Stimulated activated CD8-positive, alpha-beta memory T cell treated with anti-CD3 and anti-CD28 coated beads, Interleukin-15, amount 100 ng/mL, for 1 hour (primary cell): ENCODE measurements around the gene KLC3.
"Not testable (repeated sequence)": the region's sequence is repeated elsewhere in the genome, so short reads cannot be mapped to it uniquely, and the experiment has no call there.

Experiments
- DNase-seq: peaks from one replicate; pipeline ENCODE4 v3.0.0-alpha.2; 2020; ENCODE audit warnings: low read depth

KLC3 gene

DNA sequence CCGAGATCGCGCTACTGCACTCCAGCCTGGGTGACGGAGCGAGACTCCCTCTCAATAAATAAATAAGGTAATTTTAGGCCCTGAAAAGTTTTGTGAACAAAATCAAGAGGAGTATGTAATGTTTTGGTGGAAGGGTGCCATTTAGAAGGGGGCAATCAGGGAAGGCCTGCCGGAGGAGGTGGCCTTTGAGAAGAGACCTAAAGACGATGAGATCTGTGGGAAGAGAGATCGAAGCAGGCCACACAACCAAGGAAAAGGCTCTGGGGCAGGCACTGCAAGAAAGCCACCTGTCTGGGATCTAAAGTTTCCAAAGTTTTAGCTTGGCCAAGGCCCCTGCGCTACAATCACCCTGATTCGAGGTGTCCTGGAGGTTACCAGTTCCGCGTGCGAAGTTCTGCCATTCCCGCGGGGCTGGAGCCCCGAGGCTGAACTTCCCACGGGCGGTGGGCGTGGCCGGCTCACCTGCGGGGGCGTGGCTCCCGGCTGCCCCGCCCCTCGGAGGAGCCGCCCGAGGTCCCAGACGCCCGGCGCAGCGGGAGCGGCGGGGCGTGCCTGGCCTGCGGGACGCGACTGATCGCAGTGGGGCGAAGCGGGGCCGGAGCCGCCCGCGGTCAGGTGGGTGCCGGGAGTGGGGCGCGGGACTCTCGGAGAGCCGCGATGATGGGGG lies at the start of gene KLC3:
KLC3 (plus strand) TSS at position 519 of the 667 bp plus-strand sequence. CDS start 4,792 bp downstream, outside the sequence.
- DNase-seq = no peak

DNA sequence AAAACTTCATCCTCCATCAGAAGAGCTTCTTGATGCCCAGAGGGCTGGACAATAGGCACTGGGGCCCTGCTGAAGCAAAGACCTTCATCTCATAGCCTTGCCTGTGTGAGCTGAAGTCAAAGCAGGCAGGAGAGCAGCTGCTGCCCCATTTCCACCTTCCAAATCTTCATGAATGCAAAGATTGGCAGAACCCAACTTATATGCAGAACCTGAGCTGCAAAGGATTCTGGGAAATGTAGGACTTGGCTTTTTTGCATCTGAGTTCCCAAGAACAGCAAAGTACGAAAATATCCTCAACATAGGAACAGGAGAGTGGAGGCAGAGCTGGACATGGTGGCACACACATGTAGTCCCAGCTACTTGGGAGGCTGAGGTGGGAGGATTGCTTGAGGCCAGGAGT lies 48.7 kb upstream of the KLC3 start:
- no peak for DNase-seq

DNA sequence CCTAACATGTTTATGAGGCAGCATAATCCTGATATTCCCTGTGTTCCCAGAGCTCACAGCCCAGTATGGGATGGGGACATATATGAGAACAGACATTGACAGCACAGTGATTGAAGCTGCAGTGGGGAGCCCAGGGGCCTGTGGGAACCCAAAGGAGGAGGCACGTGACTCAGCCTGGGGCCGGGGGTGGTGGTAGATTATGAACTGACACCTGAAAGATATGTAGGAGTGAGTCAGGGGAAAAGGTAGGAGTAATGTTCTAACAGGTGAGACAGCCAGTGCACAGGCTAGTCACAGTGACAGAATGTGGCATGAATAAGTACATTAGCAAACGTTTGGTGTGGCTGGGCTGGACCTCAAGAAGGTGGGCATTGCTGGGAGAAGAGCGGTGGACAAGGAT lies 46.9 kb upstream of the KLC3 start:
- DNase-seq = no peak

DNA sequence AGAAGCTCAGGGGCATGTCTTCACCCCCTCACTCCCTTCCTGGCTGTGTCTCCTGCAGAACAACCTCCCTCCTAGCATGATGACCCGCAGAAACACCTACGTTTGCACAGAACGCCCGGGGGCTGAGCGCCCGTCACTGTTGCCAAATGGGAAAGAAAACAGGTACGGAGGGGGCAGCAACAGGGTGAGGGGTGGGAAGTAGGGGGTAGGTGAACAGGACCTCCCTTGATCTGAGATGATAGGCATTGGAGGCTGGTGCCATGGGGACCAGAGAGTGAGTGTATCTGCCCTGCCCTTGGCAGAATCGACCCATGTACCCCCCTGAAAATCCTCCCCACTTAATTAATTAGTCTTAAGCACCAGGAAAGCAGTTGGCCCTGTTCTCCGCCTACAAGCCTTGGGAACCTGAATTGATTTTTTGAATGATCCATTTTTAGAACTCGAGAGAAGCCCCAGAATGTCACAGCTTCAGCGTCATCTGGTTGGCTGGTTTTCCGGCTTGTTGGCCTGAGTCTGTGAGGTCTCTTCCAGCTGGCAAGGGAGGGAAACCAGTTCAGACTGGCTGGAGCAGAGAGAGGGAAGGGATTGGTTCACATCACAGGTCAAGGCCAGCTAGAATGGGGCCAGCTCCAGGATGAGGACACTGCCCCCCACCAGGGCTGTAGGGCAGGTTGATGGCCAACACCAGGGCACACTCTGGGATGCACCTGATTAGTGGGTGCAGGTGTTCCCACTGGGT lies 46.1 kb upstream of the KLC3 start:
- DNase-seq = no peak

DNA sequence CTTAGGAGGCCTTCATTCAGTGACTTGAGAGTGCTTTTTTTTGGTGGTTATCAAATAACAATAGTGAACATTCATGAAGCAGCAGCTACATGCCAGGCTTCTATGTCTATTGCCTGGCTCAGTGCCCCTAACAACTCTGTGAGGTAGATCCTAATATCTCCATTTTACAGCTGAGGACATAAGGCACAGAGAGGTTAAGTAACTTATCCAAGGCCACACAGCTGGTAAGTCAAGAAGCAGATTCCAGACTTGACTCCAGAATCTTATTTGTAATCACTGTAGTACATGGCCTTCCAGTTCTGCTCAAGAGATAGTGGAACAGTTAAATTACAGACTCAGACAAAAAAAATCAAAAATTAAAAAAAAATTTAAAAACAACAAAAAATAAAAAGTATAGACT lies 44.7 kb upstream of the KLC3 start:
- no peak for DNase-seq

DNA sequence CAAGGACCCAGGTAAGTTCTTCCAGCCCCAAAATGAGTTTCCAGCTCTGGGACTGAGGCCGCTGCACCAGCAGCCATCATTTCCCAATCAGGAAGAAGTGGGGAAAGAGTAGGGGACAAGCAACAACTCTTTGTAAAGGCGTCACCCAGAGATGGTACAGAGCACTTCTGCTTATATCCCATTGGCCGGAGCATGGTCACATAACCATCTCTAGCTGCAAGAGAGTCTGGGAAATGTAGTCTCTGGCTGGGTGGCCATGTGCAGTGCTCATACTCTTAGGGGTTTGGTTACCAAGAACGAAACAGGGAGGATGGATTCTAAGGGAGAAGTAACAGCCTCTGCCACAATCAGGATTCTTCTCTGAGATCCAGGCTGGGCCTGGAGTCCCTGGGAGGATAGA lies 44.2 kb upstream of the KLC3 start:
- DNase-seq = no peak

DNA sequence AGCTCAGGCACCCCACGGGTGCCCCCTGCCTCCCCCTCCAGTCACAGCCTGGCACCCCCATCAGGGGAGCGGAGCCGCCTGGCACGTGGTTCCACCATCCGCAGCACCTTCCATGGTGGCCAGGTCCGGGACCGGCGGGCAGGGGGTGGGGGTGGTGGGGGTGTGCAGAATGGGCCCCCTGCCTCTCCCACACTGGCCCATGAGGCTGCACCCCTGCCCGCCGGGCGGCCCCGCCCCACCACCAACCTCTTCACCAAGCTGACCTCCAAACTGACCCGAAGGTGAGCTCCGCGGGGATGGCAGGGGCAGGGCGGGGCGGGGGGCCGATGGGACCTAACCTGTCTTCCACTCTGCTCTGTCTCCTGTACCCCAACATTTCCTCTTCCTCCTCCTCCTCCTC lies 42.9 kb upstream of the KLC3 start:
- DNase-seq = no peak

DNA sequence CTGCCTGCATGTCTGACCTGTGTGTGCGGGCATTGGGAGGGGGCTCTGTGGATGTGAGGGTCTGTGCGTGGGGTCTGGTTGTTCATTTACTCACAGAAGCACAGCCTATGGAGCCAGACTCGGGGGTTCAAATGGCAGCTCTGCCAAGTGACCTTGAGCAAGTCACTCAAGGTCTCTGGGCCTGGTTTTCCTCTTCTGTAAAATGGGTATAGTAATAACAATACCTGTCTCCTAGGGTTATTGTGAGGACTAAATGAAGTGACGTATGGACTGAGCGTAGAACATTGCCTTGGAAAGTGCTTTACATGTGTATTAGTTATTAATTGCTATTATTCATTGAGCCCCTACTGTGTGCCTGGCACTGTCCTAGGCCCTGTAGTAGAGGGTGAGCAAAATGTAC lies 42.3 kb upstream of the KLC3 start:
- no peak for DNase-seq

DNA sequence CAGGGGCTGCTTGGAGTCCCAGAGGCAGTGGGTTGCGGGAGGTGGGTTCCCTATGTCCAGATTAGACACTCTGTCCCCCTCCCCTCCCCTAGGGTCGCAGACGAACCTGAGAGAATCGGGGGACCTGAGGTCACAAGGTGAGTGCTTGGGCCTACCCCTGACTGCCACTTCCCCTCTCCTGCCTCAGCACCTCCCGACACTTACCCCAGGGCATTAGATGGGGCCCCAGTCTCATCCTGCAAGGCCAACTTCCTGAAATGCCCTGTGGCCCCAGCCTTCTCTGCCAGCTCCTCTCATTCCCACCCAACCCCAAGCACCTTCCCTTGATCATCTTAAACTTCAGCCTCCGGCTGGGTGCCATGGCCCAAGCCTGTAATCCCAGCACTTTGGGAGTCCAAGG lies 40.8 kb upstream of the KLC3 start:
- DNase-seq = no peak

DNA sequence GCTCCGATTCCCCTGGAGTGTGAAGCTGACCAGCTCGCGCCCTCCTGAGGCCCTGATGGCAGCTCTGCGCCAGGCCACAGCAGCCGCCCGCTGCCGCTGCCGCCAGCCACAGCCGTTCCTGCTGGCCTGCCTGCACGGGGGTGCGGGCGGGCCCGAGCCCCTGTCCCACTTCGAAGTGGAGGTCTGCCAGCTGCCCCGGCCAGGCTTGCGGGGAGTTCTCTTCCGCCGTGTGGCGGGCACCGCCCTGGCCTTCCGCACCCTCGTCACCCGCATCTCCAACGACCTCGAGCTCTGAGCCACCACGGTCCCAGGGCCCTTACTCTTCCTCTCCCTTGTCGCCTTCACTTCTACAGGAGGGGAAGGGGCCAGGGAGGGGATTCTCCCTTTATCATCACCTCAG lies 38.1 kb upstream of the KLC3 start:
- DNase-seq = no peak

DNA sequence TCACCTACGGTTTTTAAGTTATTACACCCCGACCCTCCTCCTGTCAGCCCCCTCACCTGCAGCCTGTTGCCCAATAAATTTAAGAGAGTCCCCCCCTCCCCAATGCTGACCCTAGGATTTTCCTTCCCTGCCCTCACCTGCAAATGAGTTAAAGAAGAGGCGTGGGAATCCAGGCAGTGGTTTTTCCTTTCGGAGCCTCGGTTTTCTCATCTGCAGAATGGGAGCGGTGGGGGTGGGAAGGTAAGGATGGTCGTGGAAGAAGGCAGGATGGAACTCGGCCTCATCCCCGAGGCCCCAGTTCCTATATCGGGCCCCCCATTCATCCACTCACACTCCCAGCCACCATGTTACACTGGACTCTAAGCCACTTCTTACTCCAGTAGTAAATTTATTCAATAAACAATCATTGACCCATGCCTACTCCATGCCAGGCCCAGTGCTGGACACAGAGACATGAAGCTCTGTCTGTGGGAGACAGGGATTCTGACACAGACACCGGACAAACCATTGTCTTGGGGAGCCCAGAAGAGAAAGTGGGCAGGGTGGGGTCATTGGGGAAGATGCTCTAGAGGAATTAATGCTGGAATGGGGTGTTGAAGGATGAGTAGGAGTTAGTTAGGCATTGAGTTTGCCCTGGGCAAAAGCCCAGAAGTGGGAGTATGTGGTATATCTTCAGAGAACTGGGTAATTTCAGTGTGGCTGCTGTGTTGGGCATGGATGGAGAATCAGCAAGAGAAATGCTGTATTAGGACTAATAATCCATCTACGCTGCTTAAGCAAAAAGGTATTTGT lies 37.1 kb upstream of the KLC3 start:
- no peak for DNase-seq

DNA sequence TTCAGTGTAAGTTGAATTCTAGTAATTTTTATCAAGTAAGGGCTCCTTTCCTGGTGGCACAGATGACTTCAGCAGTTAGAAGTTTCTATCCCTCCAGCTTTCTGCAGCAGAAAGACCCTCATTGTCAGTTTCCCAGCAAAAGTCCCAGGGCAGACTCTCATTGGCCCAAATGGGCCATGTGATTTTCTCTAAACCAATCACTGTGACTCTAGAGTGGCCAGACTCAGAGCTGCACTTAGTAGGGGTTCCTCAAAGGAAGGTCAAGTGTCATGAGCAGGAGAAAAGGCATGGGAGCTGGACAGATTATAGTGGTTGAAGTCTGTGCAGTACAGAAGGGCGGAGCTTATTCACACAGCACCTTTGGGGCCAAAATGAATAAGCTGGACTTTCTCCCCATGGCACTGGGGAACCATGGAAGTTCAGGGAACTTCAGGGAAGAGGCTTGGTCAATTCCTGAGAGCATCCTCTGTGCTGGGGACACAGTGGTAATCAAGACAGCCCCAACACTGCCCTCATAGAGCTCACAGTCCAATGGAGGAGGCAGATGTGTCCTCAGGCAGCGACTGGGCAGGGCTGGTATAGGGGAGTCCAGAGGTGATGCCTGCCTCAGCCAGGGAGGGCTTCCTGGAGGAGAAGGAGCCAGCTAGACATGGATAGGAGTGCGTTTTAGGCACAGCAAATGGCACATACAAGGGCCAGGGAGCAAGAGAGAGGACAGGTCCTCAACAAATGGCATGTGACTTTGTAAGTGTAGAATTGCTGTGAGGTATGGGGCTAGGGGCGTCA lies 36.2 kb upstream of the KLC3 start:
- DNase-seq = no peak

DNA sequence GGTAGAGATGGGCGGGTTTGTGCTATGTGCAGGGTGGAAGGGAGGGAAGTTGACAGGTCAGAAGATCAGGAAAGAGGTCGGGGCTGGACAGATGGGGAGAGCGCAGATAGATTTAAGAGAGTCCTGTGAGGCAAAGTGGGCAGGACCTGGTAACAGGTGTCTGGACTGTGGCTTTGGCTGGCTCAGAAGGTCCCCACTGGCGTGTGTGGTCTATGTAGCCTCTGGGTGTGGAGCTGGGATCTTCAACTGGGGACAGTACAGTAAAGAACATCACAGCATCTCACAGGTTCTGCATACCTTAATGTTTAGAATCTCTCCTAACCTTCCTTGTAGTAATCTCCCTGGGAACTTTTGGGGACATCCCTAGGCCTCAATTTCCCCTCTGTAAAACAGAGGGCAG lies 35.5 kb upstream of the KLC3 start:
- DNase-seq = no peak

DNA sequence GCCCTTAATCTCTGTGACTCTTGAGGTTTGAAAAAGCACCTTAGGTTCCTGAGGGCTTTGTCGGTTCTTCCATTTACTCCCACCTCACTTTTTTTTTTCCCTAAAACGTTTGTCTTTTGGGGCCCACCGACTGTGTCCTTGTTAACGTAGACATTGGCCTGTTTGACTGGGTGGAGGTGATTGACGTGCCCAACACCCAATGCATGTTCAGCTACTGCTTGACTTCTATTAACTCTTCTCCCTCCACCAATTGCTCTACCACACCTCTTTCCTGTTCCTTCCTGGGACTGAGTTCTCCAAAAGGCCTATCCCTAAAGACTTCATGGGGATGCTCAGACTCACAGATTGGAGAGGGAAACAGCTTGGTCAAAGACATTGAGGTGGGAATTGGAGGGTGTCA lies 35.1 kb upstream of the KLC3 start:
- no peak for DNase-seq

DNA sequence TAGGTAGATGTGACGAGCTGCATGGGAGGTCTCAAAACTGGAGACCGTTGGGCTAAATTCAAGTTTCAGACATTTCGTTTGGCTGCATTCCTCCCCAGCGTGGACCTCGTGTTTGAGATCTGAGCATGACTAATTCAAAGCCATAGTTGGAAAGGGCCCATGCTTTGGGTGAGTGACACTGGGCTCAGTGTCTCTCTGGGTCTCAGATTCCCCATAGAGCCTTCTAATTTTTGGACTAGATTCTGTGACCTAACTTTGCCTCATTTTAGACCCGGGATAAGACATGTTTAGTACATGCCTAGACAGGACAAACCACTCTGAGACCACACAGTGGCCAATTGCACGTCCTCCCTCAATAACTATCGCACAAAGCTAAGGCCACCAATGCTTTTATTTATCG lies 34.5 kb upstream of the KLC3 start:
- DNase-seq = no peak

DNA sequence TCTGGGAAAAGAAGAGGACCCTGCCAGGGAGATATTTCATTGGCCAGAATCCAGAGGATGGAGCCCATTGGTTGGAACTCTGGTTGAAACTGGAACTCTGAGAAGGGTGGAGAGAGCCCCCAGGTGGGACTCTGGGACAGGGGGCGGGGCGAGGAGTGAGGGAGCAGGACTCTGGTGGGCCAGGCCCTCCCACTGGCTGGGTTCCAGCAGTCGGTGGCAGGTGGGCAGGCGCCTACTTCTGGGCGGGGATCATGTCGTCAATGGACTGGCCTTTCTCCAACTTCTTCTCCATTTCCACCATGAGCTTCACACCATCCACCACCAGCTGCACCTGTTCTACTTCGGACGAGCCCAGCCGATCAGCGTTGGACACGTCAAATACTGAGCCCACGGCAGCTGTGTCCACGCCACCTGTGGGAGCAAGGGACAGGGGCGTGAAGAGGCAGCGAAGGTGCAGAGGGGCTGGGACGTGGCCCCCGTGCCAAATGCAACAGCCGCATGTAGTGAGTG lies 34.0 kb upstream of the KLC3 start:
- DNase-seq = no peak

DNA sequence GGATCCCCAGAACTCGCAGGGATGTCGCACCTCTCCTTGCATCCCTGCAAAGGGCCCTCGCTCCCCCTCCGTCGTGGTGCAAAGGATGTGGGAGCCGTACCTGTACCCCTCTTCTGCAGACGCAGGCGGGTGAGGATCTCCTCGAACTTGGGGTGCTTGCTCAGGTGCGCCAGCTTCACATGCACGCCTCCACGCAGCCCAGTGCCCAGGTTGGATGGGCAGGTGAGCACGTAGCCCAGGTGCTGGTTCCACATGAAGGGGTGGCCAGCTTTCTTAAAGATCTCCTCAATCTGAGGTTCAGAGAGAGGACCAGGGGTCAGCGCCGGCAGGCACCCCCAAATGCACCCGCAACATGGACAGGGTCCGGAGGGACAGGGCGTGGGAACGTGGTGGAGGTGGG lies 33.2 kb upstream of the KLC3 start:
- no peak for DNase-seq

DNA sequence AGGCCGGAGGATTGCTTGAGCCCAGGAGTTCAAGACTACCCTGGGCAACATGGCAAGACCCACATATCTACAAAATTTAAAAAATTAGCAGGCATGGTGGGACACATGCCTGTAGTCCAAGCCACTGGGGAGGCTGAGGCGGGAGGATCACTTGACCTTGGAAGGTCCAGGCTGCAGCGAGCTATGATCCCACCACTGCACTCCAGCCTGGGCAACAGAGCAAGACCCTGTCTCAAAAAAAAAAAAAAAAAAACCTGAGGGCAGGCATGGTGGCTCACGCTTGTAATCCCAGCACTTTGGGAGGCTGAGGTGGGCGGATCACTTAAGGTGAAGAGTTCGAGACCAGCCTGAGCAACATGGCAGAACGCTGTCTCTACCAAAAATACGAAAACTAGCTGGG lies 31.2 kb upstream of the KLC3 start:
- DNase-seq = not testable (repeated sequence)

DNA sequence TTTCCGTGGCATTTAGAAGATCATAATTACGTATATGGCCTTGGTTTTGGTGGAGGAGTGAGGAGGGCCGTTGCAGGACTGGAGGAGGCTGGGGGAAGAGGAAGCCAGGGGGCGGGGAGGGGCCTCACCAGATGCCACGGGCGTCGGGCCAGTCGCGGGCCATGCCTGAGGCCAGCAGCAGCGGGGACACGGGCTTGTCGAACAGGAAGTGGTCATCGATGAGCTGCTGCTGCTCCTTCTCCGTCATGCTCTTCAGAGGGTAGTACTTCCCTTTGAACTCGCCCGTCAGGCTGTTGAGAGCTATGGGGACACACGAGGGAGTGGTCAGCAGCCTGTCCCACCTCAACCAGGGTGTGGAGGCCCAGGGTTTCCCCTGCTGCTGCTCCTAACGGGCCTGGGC lies 28.9 kb upstream of the KLC3 start:
- DNase-seq = no peak

DNA sequence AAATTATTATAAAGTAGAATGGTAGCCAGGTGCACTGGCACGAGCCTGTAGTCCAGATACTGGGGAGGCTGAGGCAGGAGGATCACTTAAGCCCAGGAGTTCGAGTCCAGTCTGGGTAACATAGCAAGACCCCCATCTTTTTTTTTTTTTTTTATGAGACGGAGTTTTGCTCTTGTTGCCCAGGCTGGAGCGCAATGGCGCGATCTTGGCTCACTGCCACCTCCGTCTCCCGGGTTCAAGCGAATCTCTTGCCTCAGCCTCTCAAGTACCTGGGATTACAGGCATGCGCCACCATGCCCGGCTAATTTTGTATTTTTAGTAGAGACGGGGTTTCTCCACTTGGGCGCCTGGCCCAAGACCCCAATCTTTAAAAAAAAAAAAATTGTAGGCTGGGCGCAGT lies 28.3 kb upstream of the KLC3 start:
- DNase-seq = not testable (repeated sequence)

DNA sequence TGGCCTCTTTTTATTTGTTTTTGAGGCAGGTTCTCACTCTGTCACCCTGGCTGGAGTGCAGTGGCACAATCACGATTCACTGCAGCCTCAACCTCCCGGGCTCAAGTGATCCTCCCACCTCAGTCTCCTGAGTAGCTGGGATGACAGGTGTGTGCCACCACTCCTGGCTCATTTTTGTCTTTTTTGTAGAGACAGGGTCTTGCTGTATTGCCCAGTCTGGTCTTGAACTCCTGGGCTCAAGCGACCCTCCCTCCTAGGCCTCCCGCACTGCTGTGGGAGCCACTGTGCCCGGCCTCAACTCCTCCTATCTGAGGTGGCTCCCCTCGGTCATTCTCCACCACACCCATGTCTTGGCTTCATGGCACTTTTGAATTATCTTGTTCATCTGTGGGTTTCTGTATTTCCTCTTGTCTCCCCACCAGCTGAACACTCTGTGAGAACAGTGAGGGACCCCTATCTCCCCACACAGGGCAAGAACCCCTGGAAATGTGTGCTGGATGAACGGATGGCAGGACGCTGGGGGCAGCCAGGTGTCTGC lies 25.8 kb upstream of the KLC3 start:
- DNase-seq = no peak

DNA sequence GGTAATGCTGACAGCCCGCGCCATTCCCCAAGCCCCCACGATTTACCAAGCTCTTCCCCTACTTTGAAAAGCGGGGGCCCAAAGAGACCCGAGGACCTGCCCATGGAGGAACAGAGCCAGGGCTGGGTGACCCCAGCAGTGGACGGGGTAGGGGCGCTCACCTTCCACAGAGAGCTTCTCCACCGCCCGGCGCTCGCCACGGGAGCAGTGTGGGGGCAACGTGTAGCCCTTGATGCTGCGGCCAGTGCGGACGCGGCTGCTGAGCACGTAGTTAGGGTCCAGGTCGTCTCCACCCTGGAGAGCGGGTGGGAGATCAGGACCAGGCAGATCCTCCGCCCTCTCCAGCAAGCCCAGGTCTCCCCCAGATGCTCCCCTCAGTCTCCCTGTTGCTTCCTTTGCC lies 25.2 kb upstream of the KLC3 start:
- no peak for DNase-seq
